Measurements from ENCODE around the gene GLP2R. TPM values are rescaled to one million over a fixed set of nuclear protein-coding genes. Genes with fewer than 3 reads are reported as not detected.

Gene GLP2R
- total and polyA plus RNA-seq, 10 of the 15 experiments (the other 5 are each of a cell fraction or from before 2014, with no cell fraction given), result not detected

GRCh38 chr17:9931144-9931741 is 105.5 kb downstream of the GLP2R start:
- Histone ChIP-seq H3K9ac (ENCODE audit: control insufficient read depth, insufficient read depth, low read length) (no peak overlapping the region), H3K4me1 (ENCODE audit: control insufficient read depth, insufficient read depth, low read length) (no peaks in the 10 kb centered on the region), H3K36me3 (ENCODE audit: control insufficient read depth in 2 of 2, insufficient read depth in 2 of 2, low read length in 1 of 2) (no peaks in the 10 kb centered on the region), H2AFZ (ENCODE audit: control insufficient read depth, low read depth, low read length) (no peak overlapping the region), H3K4me3 (no peak overlapping the region), H4K20me1 (ENCODE audit: control insufficient read depth, insufficient read depth) (no peaks in the 10 kb centered on the region), H3K4me2 (ENCODE audit: control insufficient read depth, insufficient read depth) (no peak overlapping the region), H3K27me3 (replicated peaks in 1 of 2; ENCODE audit: control insufficient read depth in 2 of 2, insufficient read depth in 2 of 2, low read length in 1 of 2) (no peaks in the 10 kb centered on the region; a peak in 1 of 4 replicates), H3K27ac (ENCODE audit: control insufficient read depth, insufficient read depth) (no peak overlapping the region), H3K79me2 (ENCODE audit: control insufficient read depth, insufficient read depth, low read length) (no peaks in the 10 kb centered on the region), H3K9me3 (replicated peaks; ENCODE audit: control insufficient read depth, insufficient read depth, low read length) (no peaks in the 10 kb centered on the region)
- TF ChIP-seq, protein P1, sequence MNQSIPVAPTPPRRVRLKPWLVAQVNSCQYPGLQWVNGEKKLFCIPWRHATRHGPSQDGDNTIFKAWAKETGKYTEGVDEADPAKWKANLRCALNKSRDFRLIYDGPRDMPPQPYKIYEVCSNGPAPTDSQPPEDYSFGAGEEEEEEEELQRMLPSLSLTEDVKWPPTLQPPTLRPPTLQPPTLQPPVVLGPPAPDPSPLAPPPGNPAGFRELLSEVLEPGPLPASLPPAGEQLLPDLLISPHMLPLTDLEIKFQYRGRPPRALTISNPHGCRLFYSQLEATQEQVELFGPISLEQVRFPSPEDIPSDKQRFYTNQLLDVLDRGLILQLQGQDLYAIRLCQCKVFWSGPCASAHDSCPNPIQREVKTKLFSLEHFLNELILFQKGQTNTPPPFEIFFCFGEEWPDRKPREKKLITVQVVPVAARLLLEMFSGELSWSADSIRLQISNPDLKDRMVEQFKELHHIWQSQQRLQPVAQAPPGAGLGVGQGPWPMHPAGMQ (IDR thresholded peaks at IDR 0.05; ENCODE audit: borderline replicate concordance), result no peak
- TF ChIP-seq EED (IDR thresholded peaks at IDR 0.05; ENCODE audit: low read depth) (no peak), IRF4 (IDR thresholded peaks at IDR 0.05; ENCODE audit: low read depth, low read length) (no peak), E2F8 (IDR thresholded peaks at IDR 0.05; ENCODE audit: low read depth, partially characterized antibody) (no peak), MYC (IDR thresholded peaks at IDR 0.05; ENCODE audit: insufficient read depth, insufficient read length, insufficient replicate concordance, low read length, severe bottlenecking) (no peak), TCF12 (IDR thresholded peaks at IDR 0.05; ENCODE audit: low read depth, low read length) (no peak), MEF2A (IDR thresholded peaks at IDR 0.05; ENCODE audit: insufficient read depth, low read depth, low read length) (no peak), HCFC1 (IDR thresholded peaks at IDR 0.05; ENCODE audit: low read length) (no peak), TARDBP (IDR thresholded peaks at IDR 0.05; ENCODE audit: borderline replicate concordance) (no peak), ZBED1 (IDR thresholded peaks at IDR 0.05; ENCODE audit: borderline replicate concordance) (no peak), KLF5 (IDR thresholded peaks at IDR 0.05; ENCODE audit: partially characterized antibody) (no peak), NRF1 (conservative IDR thresholded peaks at IDR 0.05; ENCODE audit: low read depth, low read length) (no peak), ZNF622 (IDR thresholded peaks at IDR 0.05) (no peak), ZNF24 (IDR thresholded peaks at IDR 0.05) (no peak), HDGF (IDR thresholded peaks at IDR 0.05) (no peak), NBN (IDR thresholded peaks at IDR 0.05) (no peak), SMC3 (IDR thresholded peaks at IDR 0.05; ENCODE audit: borderline replicate concordance, low read length) (no peak), PKNOX1 (IDR thresholded peaks at IDR 0.05) (no peak)
- TF ChIP-seq, protein P2, sequence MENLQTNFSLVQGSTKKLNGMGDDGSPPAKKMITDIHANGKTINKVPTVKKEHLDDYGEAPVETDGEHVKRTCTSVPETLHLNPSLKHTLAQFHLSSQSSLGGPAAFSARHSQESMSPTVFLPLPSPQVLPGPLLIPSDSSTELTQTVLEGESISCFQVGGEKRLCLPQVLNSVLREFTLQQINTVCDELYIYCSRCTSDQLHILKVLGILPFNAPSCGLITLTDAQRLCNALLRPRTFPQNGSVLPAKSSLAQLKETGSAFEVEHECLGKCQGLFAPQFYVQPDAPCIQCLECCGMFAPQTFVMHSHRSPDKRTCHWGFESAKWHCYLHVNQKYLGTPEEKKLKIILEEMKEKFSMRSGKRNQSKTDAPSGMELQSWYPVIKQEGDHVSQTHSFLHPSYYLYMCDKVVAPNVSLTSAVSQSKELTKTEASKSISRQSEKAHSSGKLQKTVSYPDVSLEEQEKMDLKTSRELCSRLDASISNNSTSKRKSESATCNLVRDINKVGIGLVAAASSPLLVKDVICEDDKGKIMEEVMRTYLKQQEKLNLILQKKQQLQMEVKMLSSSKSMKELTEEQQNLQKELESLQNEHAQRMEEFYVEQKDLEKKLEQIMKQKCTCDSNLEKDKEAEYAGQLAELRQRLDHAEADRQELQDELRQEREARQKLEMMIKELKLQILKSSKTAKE (IDR thresholded peaks at IDR 0.05; ENCODE audit: low read depth, poor library complexity, severe bottlenecking), result no peak
- POLR2A ChIA-PET, result no interaction called here
- SMC1A ChIA-PET (ENCODE audit: uncharacterized antibody, unreplicated experiment), result no interaction called here
- ATAC-seq, result no peak
- BruUV-seq (replicated peaks), result no TSS peak
- intact Hi-C loops (cut with micrococcal nuclease; ENCODE audit: unreplicated experiment) (no loop called here), in situ Hi-C loops (cut with MboI) (no loop called here)
- no peak for DNase-seq (ENCODE audit: low read depth, low spot score)
- CTCF ChIA-PET, result interaction anchor here (1.8 kb wide), 1 partner anchor 295 kb away, joined by 5 read pairs; no protein-coding TSS in a partner anchor
- RAD21 ChIA-PET (ENCODE audit: unreplicated experiment), result no interaction called here
- no peak for FAIRE-seq
- 73% methylated on average over 12 of the region's 12 CpGs for WGBS (ENCODE audit: insufficient coverage, insufficient replicate concordance, low lambda C conversion rate, missing lambda C conversion rate)
